IMR-90 (cell line): ENCODE data around the gene GXYLT1. TPM values are rescaled to one million over a fixed set of nuclear protein-coding genes. Genes with fewer than 3 reads are reported as not detected.

Source experiments
- ATAC-seq: fragments of 200-7000 bp; cut with Tn5 transposase; 2 replicates; pipeline ENCODE4 v1.9.1; 2020; ENCODE audit warnings: low read depth, mild to moderate bottlenecking, moderate library complexity
- BruUV-seq: library from RNA; stranded (reverse); fragments of 400-500 nt; replicated peaks from 2 replicates; lab custom pipeline; 2021; lab: Mats Ljungman, UMichigan
- CTCF ChIA-PET: fragments of 300-600 bp; formaldehyde crosslinking; extraction: SDS; loops from one replicate; lab custom pipeline; 2021; ENCODE audit warnings: antibody characterized with exemption; lab: Yijun Ruan, JAX
- POLR2A ChIA-PET: fragments of 300-600 bp; sonication (Branson Sonifier 250); formaldehyde crosslinking; loops from one replicate; lab custom pipeline; 2022; ENCODE audit warnings: antibody characterized with exemption; ENCODE audit not compliant: unreplicated experiment; lab: Charles Lee
- DNase-seq: peaks from one replicate; pipeline ENCODE4 v3.0.0; 2013
- H2AFZ ChIP-seq: replicated peaks from 2 replicates; pipeline ENCODE3; 2013; ENCODE audit warnings: low read length, mild to moderate bottlenecking; ENCODE audit not compliant: poor library complexity
- H2AK5ac ChIP-seq: 2 replicates; pipeline ENCODE4 v1.6.1; 2013; ENCODE audit warnings: low read depth, low read length, inconsistent platforms
- H2AK9ac ChIP-seq: replicated peaks from 2 replicates; pipeline ENCODE3; 2013; ENCODE audit warnings: mild to moderate bottlenecking, low read depth, low read length, moderate library complexity; ENCODE audit not compliant: poor library complexity
- H2BK120ac ChIP-seq: 2 replicates; pipeline ENCODE4 v1.6.1; 2013; ENCODE audit warnings: low read depth, low read length, inconsistent platforms
- H2BK15ac ChIP-seq: 3 replicates; pipeline ENCODE4 v1.6.1; 2013; ENCODE audit warnings: low read depth, low read length, inconsistent platforms
- H2BK20ac ChIP-seq: 2 replicates; pipeline ENCODE4 v1.6.1; 2013; ENCODE audit warnings: low read depth, mild to moderate bottlenecking, inconsistent platforms, low read length, moderate library complexity
- H2BK5ac ChIP-seq: 2 replicates; pipeline ENCODE4 v1.6.1; 2013; ENCODE audit warnings: mild to moderate bottlenecking, low read depth, low read length, inconsistent platforms; ENCODE audit not compliant: poor library complexity, severe bottlenecking
- H3K14ac ChIP-seq: replicated peaks from 2 replicates; pipeline ENCODE4 v1.6.1; 2013; ENCODE audit warnings: low read depth, low read length, inconsistent platforms
- H3K18ac ChIP-seq: 2 replicates; pipeline ENCODE4 v1.6.1; 2013; ENCODE audit warnings: low read depth, low read length, control low read depth
- H3K23ac ChIP-seq: 2 replicates; pipeline ENCODE4 v1.6.1; 2013; ENCODE audit warnings: low read depth, low read length, inconsistent platforms
- H3K27ac ChIP-seq: 2 replicates; pipeline ENCODE4 v1.5.1; 2013; ENCODE audit warnings: mild to moderate bottlenecking, control low read depth, low read length; ENCODE audit not compliant: insufficient read depth
- H3K27me3 ChIP-seq: 2 replicates; pipeline ENCODE4 v1.6.1; 2013; ENCODE audit warnings: low read length; ENCODE audit not compliant: control insufficient read depth, insufficient read depth
- H3K36me3 ChIP-seq: 2 replicates; pipeline ENCODE4 v1.6.1; 2013; ENCODE audit warnings: low read length, mixed read lengths; ENCODE audit not compliant: control insufficient read depth, insufficient read depth
- H3K4ac ChIP-seq: 2 replicates; pipeline ENCODE4 v1.6.1; 2013; ENCODE audit warnings: low read depth, low read length, inconsistent platforms
- H3K4me1 ChIP-seq: 2 replicates; pipeline ENCODE4 v1.6.1; 2013; ENCODE audit warnings: low read length, mixed read lengths; ENCODE audit not compliant: control insufficient read depth, insufficient read depth
- H3K4me2 ChIP-seq: 2 replicates; pipeline ENCODE4 v1.6.1; 2013; ENCODE audit warnings: low read depth, mild to moderate bottlenecking, control low read depth, low read length, moderate library complexity
- H3K4me3 ChIP-seq: 2 replicates; pipeline ENCODE4 v1.5.1; 2013; ENCODE audit warnings: low read depth, mild to moderate bottlenecking, control low read depth, low read length, moderate library complexity; ENCODE audit not compliant: insufficient read depth
- H3K56ac ChIP-seq: 2 replicates; pipeline ENCODE4 v1.6.1; 2013; ENCODE audit warnings: low read length, inconsistent platforms; ENCODE audit not compliant: insufficient read depth; ENCODE audit errors: extremely low read depth
- H3K79me1 ChIP-seq, 2 experiments: 2 replicates each; pipeline ENCODE4 v1.6.1; 2013; ENCODE audit warnings: low read length in 2 of 2, inconsistent platforms in 1 of 2, low read depth in 1 of 2
- H3K9ac ChIP-seq: 2 replicates; pipeline ENCODE4 v1.6.1; 2013; ENCODE audit warnings: low read depth, low read length, control low read depth
- H3K9me1 ChIP-seq: 2 replicates; pipeline ENCODE4 v1.6.1; 2013; ENCODE audit warnings: low read length, inconsistent platforms; ENCODE audit not compliant: insufficient read depth
- H3K9me3 ChIP-seq: 2 replicates; pipeline ENCODE4 v1.6.1; 2013; ENCODE audit warnings: low read length; ENCODE audit not compliant: control insufficient read depth, insufficient read depth
- H4K20me1 ChIP-seq: 2 replicates; pipeline ENCODE4 v1.6.1; 2013; ENCODE audit warnings: low read length, inconsistent platforms; ENCODE audit not compliant: insufficient read depth
- H4K5ac ChIP-seq: 2 replicates; pipeline ENCODE4 v1.6.1; 2013; ENCODE audit warnings: mild to moderate bottlenecking, low read depth, low read length, control low read depth
- H4K8ac ChIP-seq, 2 experiments: 2 replicates each; pipeline ENCODE4 v1.6.1; 2013; ENCODE audit warnings: low read depth in 2 of 2, low read length in 2 of 2, control low read depth in 1 of 2, inconsistent platforms in 1 of 2
- H4K91ac ChIP-seq: 2 replicates; pipeline ENCODE4 v1.6.1; 2013; ENCODE audit warnings: low read depth, low read length, inconsistent platforms; ENCODE audit not compliant: insufficient read depth
- BHLHE40 ChIP-seq: fragments of 150-350 bp; IDR thresholded peaks from 2 replicates; pipeline ENCODE4 v1.6.1; 2016; ENCODE audit warnings: mild to moderate bottlenecking, low read depth, low read length
- CHD1 ChIP-seq: IDR thresholded peaks from 2 replicates; pipeline ENCODE4 v1.6.1; 2012; ENCODE audit warnings: low read depth, low read length, improper control_type of control experiment
- CTCF ChIP-seq: conservative IDR thresholded peaks from 2 replicates; pipeline ENCODE4 v1.5.1; 2012; ENCODE audit warnings: mild to moderate bottlenecking, low read depth, low read length, improper control_type of control experiment
- MAZ ChIP-seq: IDR thresholded peaks from 2 replicates; pipeline ENCODE4 v1.6.1; 2012; ENCODE audit warnings: low read depth, mild to moderate bottlenecking, low read length, improper control_type of control experiment, moderate library complexity, borderline replicate concordance
- MXI1 ChIP-seq: IDR thresholded peaks from 2 replicates; pipeline ENCODE4 v1.6.1; 2012; ENCODE audit warnings: low read depth, mild to moderate bottlenecking, low read length, moderate library complexity, borderline replicate concordance
- SMC3 ChIP-seq: fragments of 150-350 bp; IDR thresholded peaks from 2 replicates; pipeline ENCODE4 v1.6.1; 2016; ENCODE audit warnings: low read depth, mild to moderate bottlenecking, antibody characterized with exemption, low read length, moderate library complexity
- USF2 ChIP-seq: fragments of 150-350 bp; IDR thresholded peaks from 2 replicates; pipeline ENCODE4 v1.6.1; 2017; ENCODE audit warnings: mild to moderate bottlenecking, antibody characterized with exemption, low read length, low read depth
- dilution Hi-C: fragments of 300-500 bp; cut with HindIII; formaldehyde crosslinking; loops from one replicate; pipeline ENCODE4 v1.14.3; 2018; ENCODE audit warnings: low sequenced_read_pairs; ENCODE audit not compliant: unreplicated experiment
- in situ Hi-C: fragments of 300-500 bp; cut with MboI; formaldehyde crosslinking; loops from 3 replicates; pipeline ENCODE4 v1.14.3; 2019; ENCODE audit warnings: low sequenced_read_pairs, inconsistent platforms, mixed read lengths
- intact Hi-C: fragments of 100-400 bp; cut with micrococcal nuclease; formaldehyde crosslinking; loops from 2 replicates; pipeline ENCODE4 v1.10.0; 2022
- polyA plus RNA-seq, 3 experiments: library from polyadenylated mRNA; depleted of rRNA; stranded (reverse); fragments of >200 nt; gene quantifications; 2 replicates each; pipeline ENCODE4 v1.2.3, GENCODE V29; 2012; ENCODE audit warnings: low replicate concordance in 1 of 3
- total RNA-seq: library from RNA; depleted of rRNA; stranded (reverse); fragments of >200 nt; gene quantifications from 2 replicates; pipeline ENCODE4 v1.2.3, GENCODE V29; 2012

The GXYLT1 gene
- total and polyA plus RNA-seq, 2 of the 4 experiments (the other 2 are of a cell fraction), result 8.5 to 8.6 TPM

- Histone ChIP-seq H3K9ac (no peak overlapping the region), H3K56ac (no peak overlapping the region), H4K5ac (no peak overlapping the region), H2BK15ac (no peak overlapping the region), H3K27me3 (no peaks in the 10 kb centered on the region), H3K4me2 (no peak overlapping the region), H3K9me1 (no peaks in the 10 kb centered on the region), H3K27ac (no peak overlapping the region), H4K91ac (no peak overlapping the region), H3K4me1 (no peaks in the 10 kb centered on the region), H3K23ac (no peak overlapping the region), H2BK5ac (no peak overlapping the region), H2BK20ac (no peak overlapping the region), H3K36me3 (no peaks in the 10 kb centered on the region; the same call in 1 of the 2 replicates), H2AFZ (no peak overlapping the region), H3K18ac (no peak overlapping the region), H3K4me3 (no peak overlapping the region), H2BK120ac (no peak overlapping the region), H2AK5ac (no peak overlapping the region), H3K79me1 (peaks cover 0 to 3% of the 10 kb centered on the region in 2 experiments; a peak in 1 of 4 replicates), H2AK9ac (no peak overlapping the region), H3K4ac (no peak overlapping the region), H3K14ac (no peak overlapping the region), H3K9me3 (no peaks in the 10 kb centered on the region), H4K20me1 (no peaks in the 10 kb centered on the region), H4K8ac (no peak overlapping the region)
- dilution Hi-C loops, result no loop called here
- in situ Hi-C loops, result no loop called here
- BruUV-seq, result no TSS peak
- ATAC-seq (peak; percentile 56), DNase-seq (peak; percentile 37)
- POLR2A ChIA-PET, result no interaction called here
- TF ChIP-seq CHD1 (no peak), CTCF (no peak), USF2 (no peak), MAZ (no peak), SMC3 (no peak), BHLHE40 (no peak), MXI1 (no peak)
- intact Hi-C loops, result no loop called here
- CTCF ChIA-PET, result no interaction called here
Observed at GRCh38 chr12:42084522-42084921, 60.2 kb downstream of the GXYLT1 start.
